Ecto neural progenitor cell (in vitro differentiated cells): ENCODE measurements around the gene GALNS.
A peak's percentile ranks its signal among the peaks of the same experiment; 100 is the strongest.

ENCODE experiments used
- DNase-seq: peaks from one replicate; pipeline ENCODE4 v3.0.0-alpha.2; 2018; ENCODE audit warnings: low spot score

The GALNS gene

GRCh38 chr16:88770461-88771293 lies 86.1 kb downstream of the GALNS start:
- peak; percentile 89 for DNase-seq

GRCh38 chr16:88769617-88770460 lies 86.9 kb downstream of the GALNS start:
- peak; percentile 85 for DNase-seq

GRCh38 chr16:88768071-88768783 lies 88.5 kb downstream of the GALNS start:
- no peak for DNase-seq

- no peak for DNase-seq
These were observed 89.1 kb downstream of the GALNS start for GRCh38 chr16:88767546-88768070.

- DNase-seq = no peak
These were observed 89.8 kb downstream of the GALNS start for GRCh38 chr16:88766975-88767374.

- no peak for DNase-seq
These were observed 91.8 kb downstream of the GALNS start for GRCh38 chr16:88764913-88765349.

- DNase-seq = no peak
These were observed 92.7 kb downstream of the GALNS start for GRCh38 chr16:88764080-88764479.
